ENCODE results near the gene ALPL. TPM values are rescaled to one million over a fixed set of nuclear protein-coding genes. Genes with fewer than 3 reads are reported as not detected.

Gene ALPL
- total and polyA plus RNA-seq, 2 of the 4 experiments (the other 2 are of a cell fraction) = 0.54 to 2.2 TPM

DNA sequence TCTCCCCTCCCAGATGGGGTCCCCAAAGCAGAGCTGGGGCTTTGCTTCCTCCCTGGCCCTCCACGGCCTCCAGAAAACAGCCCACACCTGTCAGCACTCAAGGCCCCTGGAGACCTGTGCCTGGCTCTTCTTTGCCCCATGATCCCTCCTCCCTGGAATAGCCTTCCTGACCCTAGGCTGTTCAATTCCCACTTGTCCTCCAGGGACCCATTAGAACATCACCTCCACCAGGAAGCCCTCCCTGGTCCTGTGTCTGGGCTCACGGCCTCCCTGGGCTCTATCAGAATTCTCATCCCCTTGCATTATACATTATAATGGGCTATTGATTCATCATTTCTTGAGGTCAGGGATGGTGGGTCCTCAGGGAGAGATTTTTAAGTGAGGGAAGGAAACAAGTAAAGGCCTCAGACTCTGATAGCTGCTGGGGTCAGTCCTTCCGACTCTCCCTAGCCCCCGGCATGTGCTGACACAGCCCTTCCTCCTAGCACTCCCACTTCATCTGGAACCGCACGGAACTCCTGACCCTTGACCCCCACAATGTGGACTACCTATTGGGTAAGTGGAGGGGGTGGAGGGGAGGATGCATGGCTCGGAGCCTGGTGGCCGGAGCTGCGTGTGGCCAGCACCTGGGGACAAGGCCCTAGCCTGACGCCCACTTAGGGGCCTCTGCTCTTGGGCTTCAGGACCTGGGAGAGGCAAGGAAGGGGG, 60.8 kb downstream of the ALPL start:
- dilution Hi-C loops (cut with HindIII; ENCODE audit: low sequenced_read_pairs, unreplicated experiment) = no loop called here
- no peak overlapping the region for H3K27ac ChIP-seq (ENCODE audit: insufficient read depth, low read length)
- peak overlapping the region; percentile 96; the same call in 1 of the 2 replicates for H2AK5ac ChIP-seq (ENCODE audit: low read depth, low read length)
- H3K14ac ChIP-seq (replicated peaks; ENCODE audit: low read depth, low read length) = no peak overlapping the region
- H3K4me2 ChIP-seq (ENCODE audit: low read depth, low read length) = no peak overlapping the region
- H3K4ac ChIP-seq (ENCODE audit: low read depth, low read length) = no peak overlapping the region
- H4K8ac ChIP-seq (ENCODE audit: low read depth in 2 of 2, low read length in 2 of 2) = no peak overlapping the region
- ATAC-seq (ENCODE audit: low read depth) (no peak), DNase-seq (no peak)
- H4K91ac ChIP-seq (ENCODE audit: insufficient read depth, low read depth, low read length) = no peak overlapping the region
- ChIA-PET CTCF (interaction anchor here (0.5 kb wide), 1 partner anchor 490 kb away, joined by 3 read pairs; no protein-coding TSS in a partner anchor), POLR2A (ENCODE audit: unreplicated experiment) (no interaction called here)
- intact Hi-C loops (cut with micrococcal nuclease) = loop anchor here (10.0 kb wide), 1 partner anchor 305 kb away; no protein-coding TSS in a partner anchor
- no peak overlapping the region for H2BK20ac ChIP-seq (ENCODE audit: low read depth, low read length)
- no peak overlapping the region for H2BK120ac ChIP-seq (ENCODE audit: low read depth, low read length)
- H3K56ac ChIP-seq (ENCODE audit: extremely low read depth, insufficient read depth, low read length) = no peak overlapping the region
- H3K79me1 ChIP-seq (ENCODE audit: low read depth in 1 of 2, low read length in 2 of 2) = no peaks in the 10 kb centered on the region
- in situ Hi-C loops (cut with MboI; ENCODE audit: low sequenced_read_pairs) = loop anchor here (5.0 kb wide), 1 partner anchor 198 kb away; no protein-coding TSS in a partner anchor
- H3K4me3 ChIP-seq (ENCODE audit: insufficient read depth, low read depth, low read length) = no peak overlapping the region
- H3K9me1 ChIP-seq (ENCODE audit: insufficient read depth, low read length) = peaks cover 14% of the 10 kb centered on the region
- no peak overlapping the region for H2AFZ ChIP-seq (replicated peaks; ENCODE audit: low read length, poor library complexity)
- no peak overlapping the region for H4K5ac ChIP-seq (ENCODE audit: low read depth, low read length)
- H2BK15ac ChIP-seq (ENCODE audit: low read depth, low read length) = no peak overlapping the region
- H3K36me3 ChIP-seq (ENCODE audit: control insufficient read depth, insufficient read depth, low read length) = no peaks in the 10 kb centered on the region
- no peak overlapping the region for H3K23ac ChIP-seq (ENCODE audit: low read depth, low read length)
- H2BK5ac ChIP-seq (ENCODE audit: low read depth, low read length, poor library complexity, severe bottlenecking) = no peak overlapping the region
- H4K20me1 ChIP-seq (ENCODE audit: insufficient read depth, low read length) = 0 out of 2 replicates have a peak, but pooled peaks cover 3% of the 10 kb centered on the region
- no peak overlapping the region for H2AK9ac ChIP-seq (replicated peaks; ENCODE audit: low read depth, low read length, poor library complexity)
- H3K4me1 ChIP-seq (ENCODE audit: control insufficient read depth, insufficient read depth, low read length) = peaks cover 16% of the 10 kb centered on the region
- H3K9ac ChIP-seq (ENCODE audit: low read depth, low read length) = no peak overlapping the region
- no CpG with 5 or more reads among the region's 10 CpGs for WGBS, 2 experiments (ENCODE audit: extremely low coverage in 2 of 2, insufficient read length in 1 of 2)
- peaks cover 4% of the 10 kb centered on the region for H3K9me3 ChIP-seq (ENCODE audit: control insufficient read depth, insufficient read depth, low read length)
- no TSS peak for BruUV-seq (replicated peaks)
- H3K27me3 ChIP-seq (ENCODE audit: control insufficient read depth, insufficient read depth, low read length) = no peaks in the 10 kb centered on the region
- H3K18ac ChIP-seq (ENCODE audit: low read depth, low read length) = no peak overlapping the region
- TF ChIP-seq MXI1 (IDR thresholded peaks at IDR 0.05; ENCODE audit: borderline replicate concordance, low read depth, low read length) = no peak
- no peak for TF ChIP-seq FOS (IDR thresholded peaks at IDR 0.05; ENCODE audit: low read depth, low read length)
- TF ChIP-seq NFE2L2 (IDR thresholded peaks at IDR 0.05; ENCODE audit: low read depth, low read length) = no peak
- TF ChIP-seq, protein P1, sequence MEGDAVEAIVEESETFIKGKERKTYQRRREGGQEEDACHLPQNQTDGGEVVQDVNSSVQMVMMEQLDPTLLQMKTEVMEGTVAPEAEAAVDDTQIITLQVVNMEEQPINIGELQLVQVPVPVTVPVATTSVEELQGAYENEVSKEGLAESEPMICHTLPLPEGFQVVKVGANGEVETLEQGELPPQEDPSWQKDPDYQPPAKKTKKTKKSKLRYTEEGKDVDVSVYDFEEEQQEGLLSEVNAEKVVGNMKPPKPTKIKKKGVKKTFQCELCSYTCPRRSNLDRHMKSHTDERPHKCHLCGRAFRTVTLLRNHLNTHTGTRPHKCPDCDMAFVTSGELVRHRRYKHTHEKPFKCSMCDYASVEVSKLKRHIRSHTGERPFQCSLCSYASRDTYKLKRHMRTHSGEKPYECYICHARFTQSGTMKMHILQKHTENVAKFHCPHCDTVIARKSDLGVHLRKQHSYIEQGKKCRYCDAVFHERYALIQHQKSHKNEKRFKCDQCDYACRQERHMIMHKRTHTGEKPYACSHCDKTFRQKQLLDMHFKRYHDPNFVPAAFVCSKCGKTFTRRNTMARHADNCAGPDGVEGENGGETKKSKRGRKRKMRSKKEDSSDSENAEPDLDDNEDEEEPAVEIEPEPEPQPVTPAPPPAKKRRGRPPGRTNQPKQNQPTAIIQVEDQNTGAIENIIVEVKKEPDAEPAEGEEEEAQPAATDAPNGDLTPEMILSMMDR (conservative IDR thresholded peaks at IDR 0.05; ENCODE audit: low read depth, low read length) = no peak
- TF ChIP-seq, protein P2, sequence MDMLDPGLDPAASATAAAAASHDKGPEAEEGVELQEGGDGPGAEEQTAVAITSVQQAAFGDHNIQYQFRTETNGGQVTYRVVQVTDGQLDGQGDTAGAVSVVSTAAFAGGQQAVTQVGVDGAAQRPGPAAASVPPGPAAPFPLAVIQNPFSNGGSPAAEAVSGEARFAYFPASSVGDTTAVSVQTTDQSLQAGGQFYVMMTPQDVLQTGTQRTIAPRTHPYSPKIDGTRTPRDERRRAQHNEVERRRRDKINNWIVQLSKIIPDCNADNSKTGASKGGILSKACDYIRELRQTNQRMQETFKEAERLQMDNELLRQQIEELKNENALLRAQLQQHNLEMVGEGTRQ (IDR thresholded peaks at IDR 0.05; ENCODE audit: low read depth, low read length) = no peak
- TF ChIP-seq CEBPB (IDR thresholded peaks at IDR 0.05; ENCODE audit: low read depth, low read length) = no peak
- TF ChIP-seq RAD21 (IDR thresholded peaks at IDR 0.05; ENCODE audit: low read length) = no peak
- no peak for TF ChIP-seq MAZ (IDR thresholded peaks at IDR 0.05; ENCODE audit: borderline replicate concordance, low read depth, low read length)
- TF ChIP-seq SMC3 (IDR thresholded peaks at IDR 0.05; ENCODE audit: low read depth, low read length) = no peak
- TF ChIP-seq RFX5 (IDR thresholded peaks at IDR 0.05; ENCODE audit: low read depth, low read length) = no peak
- no peak for TF ChIP-seq RCOR1 (IDR thresholded peaks at IDR 0.05; ENCODE audit: insufficient replicate concordance, low read length)
- no peak for TF ChIP-seq POLR2A (IDR thresholded peaks at IDR 0.05; ENCODE audit: low read depth, low read length)
- no peak for TF ChIP-seq BHLHE40 (IDR thresholded peaks at IDR 0.05; ENCODE audit: low read depth, low read length)
- no peak for TF ChIP-seq MAFK (IDR thresholded peaks at IDR 0.05; ENCODE audit: low read depth, low read length)
- TF ChIP-seq ELK1 (IDR thresholded peaks at IDR 0.05; ENCODE audit: borderline replicate concordance, low read depth, low read length) = no peak

Measured in IMR-90 (cell line).